CD4-positive, alpha-beta T cell treated with Interleukin-4 for 4 hours (primary cell): ENCODE measurements around the gene TTLL10.

ENCODE experiments used
- DNase-seq: peaks from one replicate; pipeline ENCODE4 v3.0.0-alpha.2; 2020

The TTLL10 gene

DNA sequence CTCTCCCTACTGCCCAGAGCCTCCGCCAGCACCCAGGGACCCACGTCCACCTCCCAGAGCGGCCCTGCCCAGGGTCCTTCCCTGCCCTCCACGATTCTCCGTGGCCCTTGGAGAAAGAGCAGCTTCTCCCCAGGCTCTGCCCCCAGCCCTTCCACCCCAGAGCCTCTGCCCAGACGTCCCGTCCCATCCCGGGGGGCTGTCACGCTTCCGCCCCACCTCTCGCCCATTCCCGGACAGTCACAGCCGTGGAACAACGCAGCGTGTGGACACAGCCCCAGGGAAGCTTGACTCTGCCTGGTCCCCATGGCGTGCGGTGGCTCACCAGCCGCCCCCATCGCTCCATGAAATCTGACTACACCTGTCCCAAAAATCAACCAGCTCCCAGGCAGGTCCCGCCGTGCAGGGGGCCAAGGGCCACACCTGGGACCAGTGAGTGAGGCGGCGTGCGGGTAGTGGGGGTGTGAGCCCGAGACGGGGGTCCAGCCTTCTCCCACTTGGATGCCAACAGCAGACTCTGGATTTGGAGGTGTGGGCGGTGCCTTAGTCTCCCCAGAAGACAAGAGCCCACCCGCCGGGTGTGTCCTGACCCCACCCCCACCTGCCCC, 12.5 kb upstream of the TTLL10 start:
- no peak for DNase-seq

DNA sequence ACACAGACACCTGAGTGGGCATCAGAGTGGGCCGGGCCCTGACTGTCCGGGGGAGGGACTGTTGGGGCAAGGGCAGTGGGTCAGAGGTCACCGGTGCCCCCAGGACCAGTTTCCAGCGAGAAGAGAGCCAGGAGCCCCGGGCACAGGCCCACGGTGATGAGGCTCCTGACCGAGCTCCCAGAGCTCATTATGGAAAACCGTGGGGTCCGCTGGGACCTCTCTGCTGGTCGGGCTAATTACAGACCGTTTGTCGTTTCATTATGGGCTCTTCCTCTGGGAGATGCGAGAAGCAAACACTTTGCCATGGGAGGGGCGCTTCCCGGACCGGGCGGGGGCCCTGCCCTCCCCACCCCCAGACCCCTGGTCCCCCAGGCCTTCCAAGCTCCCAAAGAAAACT, 12.0 kb upstream of the TTLL10 start:
- DNase-seq = no peak

GRCh38 chr1:1162597-1163537, 10.8 kb upstream of the TTLL10 start:
- no peak for DNase-seq

- no peak for DNase-seq
Measured at GRCh38 chr1:1163538-1164070, 10.1 kb upstream of the TTLL10 start.

- no peak for DNase-seq
Measured at GRCh38 chr1:1164361-1164700, 9.3 kb upstream of the TTLL10 start.

DNA sequence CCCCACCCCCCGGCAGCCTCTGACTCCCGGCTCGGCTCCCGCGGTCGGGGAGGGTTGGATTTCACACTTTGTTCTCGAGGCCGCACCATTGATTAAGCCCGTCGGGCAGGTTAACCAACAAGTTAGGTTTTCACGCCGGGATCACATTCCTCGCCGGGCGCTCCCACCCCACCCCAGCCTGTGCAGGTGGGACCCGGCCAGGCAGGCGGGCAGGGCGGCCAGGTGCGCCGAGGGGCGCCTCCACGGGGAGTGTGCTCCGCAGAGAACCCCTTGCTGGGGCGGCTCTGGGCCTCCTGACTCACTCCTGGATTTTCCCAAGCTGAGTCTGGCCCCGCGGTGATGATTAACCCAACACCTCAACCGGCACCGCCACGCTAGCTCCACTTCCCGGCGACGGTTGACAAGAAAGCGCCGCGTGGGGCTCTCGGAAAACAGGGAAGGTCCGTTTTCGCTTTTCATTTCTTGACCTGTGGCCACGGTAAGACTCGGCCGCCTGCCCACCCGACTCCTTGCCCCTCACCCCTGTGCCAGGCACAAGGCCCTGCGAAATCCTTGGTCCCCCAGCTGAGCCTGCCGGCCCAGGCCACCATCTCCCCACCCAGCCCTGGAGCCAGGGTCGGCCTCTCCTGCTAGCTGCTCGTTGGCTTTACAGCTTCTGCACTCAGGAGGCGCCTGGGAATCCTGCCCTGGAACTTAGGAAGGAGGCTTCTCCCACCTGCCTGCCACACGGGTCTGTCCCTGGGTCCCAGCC, 8.8 kb upstream of the TTLL10 start:
- DNase-seq = no peak

DNA sequence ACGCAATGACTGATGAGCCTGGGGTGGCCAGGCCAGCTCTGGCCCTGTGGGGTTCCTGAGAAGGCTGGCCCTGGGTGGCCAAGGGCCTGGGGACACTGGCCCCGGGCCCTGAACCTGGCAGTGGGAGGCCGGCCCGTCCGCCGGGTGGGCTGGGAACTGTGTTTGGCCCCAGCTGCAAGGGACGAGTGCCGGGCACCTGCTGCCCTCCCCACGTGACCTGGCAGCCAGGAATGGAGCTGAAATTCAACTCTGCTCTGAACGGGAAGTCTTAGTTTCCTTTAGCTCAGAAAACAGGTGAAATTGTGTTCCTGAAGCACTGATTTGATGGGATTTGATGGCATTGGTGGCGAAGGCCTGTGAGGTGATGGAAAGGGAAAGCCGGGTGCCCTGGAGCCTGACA, 8.2 kb upstream of the TTLL10 start:
- DNase-seq = no peak

GRCh38 chr1:1165900-1166421, 7.7 kb upstream of the TTLL10 start:
- no peak for DNase-seq

- no peak for DNase-seq
Measured at GRCh38 chr1:1166642-1167397, 6.9 kb upstream of the TTLL10 start.

- DNase-seq = no peak
Measured at GRCh38 chr1:1167398-1167821, 6.3 kb upstream of the TTLL10 start.

GRCh38 chr1:1167841-1168450, 5.7 kb upstream of the TTLL10 start:
- DNase-seq = no peak

- DNase-seq = no peak
Measured at GRCh38 chr1:1168451-1169411, 4.9 kb upstream of the TTLL10 start.

DNA sequence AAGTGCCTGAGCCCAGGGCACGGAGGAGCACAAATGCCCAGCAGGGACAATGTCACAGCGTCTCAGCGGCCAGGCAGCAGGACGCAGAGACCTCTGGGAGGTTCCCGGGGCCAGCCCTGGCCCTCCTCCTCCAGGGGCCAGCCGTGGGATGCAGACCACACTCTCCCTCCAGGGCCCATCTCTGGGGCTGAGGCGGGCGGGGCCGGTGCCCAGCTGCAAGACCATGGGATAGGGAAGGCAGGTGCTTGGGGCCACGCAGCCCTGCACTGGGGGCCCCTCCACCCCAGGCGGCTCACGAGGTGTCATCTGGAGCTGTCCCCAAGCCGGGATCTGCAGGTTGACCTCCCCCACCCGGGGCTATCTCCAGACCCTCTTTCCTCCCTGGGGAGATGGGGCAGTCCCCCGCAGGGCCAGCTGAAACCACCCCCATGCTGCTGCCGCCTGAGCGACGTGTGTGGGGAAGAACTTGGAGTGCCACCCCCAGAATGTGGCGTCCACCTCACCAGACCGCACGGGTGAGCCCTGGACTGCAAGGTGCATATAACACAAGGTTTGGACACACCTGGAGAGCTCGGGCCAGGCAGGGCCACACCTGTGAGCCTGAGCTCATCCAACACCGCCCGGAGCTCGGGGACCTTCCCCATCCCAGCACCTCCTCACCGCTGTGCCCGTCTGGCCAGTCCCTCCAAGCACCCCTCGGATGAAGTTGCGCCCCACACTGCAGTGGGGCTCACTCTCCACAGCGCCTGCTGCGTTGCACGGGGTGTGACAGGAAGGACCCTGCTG, 4.1 kb upstream of the TTLL10 start:
- DNase-seq = no peak

DNA sequence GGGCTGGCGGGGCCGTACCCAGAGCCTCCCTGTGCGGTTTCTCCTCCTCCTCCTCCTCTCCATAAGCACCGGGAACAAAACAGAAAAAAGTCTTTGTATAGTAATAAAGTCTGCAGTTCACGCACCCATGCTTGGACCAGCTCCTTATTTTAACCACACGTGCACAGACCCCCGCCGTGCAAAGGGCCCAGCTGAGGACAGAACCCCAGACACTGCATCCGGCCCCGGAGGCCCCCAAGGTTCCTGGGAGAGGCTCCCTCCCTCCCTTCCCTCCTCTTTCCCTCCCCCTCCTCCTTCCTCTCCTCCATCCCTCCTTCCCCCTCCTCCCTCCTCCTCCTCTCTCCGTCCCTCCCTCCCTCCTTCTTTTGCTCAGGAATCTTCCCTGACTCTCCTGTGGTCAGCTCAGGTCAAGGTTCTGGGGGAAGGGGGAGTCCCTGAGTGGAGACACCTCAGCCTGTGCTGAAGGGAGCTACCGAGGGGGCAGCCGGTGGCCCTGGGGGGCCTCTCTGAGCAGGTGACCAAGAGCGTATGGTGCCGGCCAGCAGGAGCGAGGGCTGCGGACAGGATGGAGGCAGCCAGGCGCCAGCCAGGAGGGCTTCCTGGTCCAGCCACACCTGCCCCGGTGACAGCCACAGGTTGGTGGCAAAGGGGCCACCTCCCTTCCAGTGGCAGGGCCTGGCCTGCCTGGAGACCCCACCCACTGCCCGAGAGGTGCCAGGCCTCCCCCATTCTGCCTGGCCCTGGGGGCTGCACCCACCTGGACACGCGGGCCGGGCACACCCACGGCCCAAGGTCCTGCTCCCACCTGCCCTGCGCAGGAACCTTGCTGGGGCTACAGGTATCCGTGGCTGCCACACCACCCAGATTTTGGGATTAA, 3.2 kb upstream of the TTLL10 start:
- no peak for DNase-seq

DNA sequence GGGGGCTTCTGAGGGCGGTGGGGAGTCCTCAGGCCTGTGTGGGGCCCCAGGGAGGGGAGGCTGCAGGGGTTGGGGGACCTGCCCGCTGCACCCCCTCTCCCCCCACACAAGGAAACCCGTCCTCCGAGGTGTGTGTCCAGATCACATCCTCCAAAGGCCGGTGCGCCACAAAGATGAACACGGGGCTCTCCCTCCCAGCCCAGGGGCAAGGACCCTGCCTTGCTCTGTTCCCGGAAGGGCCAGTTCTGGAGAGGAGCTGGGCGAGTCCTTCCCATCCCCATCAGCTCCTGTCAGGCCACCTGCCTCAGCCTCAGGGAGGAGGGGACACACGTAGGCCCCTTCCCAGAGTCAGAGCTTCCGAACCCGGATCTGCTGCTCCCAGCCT, 2.5 kb upstream of the TTLL10 start:
- no peak for DNase-seq

DNA sequence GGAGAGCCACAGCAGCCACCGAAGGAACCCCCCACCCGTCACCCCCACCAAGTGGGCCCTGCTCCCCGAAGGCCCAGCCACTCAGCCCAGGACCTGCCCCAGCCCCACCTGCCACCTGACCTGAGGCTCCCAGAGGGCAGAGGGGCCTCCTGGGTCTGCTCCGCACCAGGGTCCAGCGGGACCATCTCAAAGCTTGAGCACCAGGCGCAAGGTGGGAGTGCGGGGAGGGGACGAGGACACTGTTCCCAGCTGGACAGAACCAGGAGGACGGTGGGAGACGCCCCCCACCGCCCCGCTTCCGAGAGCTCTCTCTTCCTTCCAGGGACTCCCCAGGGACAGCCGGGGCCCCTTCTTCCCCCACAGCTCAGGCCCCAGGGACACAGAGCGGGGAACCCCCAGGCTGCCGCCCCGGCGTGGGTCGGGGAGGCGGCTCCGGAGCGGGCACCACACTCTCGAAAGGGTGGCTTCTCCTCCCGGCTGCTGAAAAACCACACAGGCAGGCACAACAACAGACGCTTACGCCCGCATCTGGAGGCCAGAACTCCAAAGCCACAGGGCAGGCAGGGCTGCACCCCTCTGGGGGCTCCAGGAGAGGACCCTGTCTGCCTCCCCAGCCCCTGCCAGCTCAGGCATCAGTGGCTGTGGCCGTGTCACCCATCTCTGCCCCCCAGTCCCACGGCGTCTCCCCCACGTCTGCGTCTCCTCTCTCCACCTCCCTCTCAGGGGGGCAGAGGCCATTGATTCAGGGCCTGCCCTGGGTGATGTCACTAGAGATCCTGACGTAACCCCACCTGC, 1.9 kb upstream of the TTLL10 start:
- peak; percentile 19 for DNase-seq

DNA sequence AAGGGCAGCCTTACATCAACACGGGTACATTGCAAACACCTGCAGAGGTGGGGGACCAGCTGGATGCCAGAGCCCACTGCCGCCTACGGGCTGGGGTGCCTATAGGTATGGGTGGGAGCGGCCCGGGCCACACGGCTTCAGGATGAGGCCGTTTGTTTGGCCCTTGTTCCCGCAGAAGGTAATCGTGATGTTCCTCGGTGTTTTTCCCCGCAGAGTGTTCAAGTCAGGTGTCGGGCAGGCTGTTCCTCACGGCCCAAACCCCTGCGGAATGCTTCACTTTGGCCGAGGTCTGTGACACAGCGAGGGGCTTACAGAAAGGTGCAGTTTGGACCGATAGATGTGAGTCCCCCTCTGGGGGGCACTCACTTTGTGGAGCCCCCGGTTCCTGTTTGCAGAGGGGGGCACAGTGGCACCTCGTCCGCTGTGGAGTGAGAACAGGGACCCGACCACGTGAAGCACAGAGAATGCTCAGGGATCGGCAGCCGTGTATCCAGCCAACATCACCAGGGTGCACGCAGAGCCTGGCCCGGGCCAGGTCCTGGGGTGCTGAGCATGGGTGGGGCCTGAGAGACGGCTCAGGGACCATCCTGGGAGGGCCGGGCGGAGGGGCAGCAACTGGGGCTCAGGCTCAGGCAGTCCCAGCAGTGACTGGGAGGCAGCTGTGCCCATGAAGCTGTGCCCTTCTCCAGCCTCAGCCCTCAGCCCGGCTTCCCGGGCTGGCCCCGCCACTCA, 453 bp upstream of the TTLL10 start:
- no peak for DNase-seq
